ENCODE results near the gene ARSK. TPM values are rescaled to one million over a fixed set of nuclear protein-coding genes. Genes with fewer than 3 reads are reported as not detected.
A peak's percentile ranks its signal among the peaks of the same experiment; 100 is the strongest.
"Not testable (repeated sequence)": the region's sequence is repeated elsewhere in the genome, so short reads cannot be mapped to it uniquely, and the experiment has no call there.

ARSK gene
- total RNA-seq, 1 donor from 2014 or later: 4.6 TPM

DNA sequence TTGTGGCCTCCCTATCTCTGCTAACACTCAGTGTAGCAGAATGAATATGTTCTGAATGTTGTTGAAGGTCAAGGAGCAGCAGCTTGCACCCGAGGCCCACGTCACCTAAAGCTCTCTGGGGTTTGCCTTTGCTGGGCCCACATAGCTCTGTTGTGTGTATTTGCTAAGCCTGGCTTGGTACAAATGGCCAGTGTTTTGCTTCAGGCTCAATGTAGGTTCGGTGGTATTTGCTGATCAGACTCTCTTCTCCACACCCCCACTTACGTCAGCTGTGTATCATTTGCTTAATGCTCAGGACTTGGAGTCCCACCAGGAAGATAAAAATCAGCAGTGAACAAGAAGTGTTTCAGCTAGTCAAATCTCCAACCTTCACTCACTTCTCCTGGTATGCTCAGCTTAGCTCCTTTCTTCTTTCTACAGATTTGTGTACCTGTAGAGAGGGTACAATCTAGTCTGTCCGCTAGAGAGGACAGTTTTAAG is 86.9 kb downstream of the ARSK start:
- intact Hi-C loops (cut with micrococcal nuclease): loop anchor here (10.0 kb wide), 2 partner anchors 123 to 693 kb away; no protein-coding TSS in a partner anchor
- DNase-seq: no peak

DNA sequence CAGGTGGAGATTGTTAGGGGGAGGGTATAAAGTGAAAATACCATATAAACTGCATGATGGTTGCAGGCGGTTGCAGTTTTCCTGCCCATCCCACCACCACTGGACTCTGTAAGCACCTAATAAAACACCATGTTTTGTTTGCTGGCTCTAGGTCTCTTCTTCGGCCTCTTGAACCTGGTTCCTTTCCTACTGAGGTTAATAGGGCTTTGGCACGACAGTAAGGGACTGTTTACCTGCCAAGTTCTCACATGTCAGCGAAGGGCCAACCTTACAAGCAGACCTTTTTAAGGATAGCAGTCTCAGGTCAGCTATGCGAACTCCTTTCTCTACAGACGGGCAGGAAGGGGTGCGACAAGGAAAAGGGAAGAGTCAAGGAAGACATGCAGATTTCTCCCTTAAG is 88.3 kb downstream of the ARSK start:
- no peak for ATAC-seq
- DNase-seq: no peak
- intact Hi-C loops (cut with micrococcal nuclease): loop anchor here (10.0 kb wide), 2 partner anchors 122 to 692 kb away; no protein-coding TSS in a partner anchor

More for the DNA sequence above, 86.9 kb downstream of the ARSK start:
- ATAC-seq: no peak

DNA sequence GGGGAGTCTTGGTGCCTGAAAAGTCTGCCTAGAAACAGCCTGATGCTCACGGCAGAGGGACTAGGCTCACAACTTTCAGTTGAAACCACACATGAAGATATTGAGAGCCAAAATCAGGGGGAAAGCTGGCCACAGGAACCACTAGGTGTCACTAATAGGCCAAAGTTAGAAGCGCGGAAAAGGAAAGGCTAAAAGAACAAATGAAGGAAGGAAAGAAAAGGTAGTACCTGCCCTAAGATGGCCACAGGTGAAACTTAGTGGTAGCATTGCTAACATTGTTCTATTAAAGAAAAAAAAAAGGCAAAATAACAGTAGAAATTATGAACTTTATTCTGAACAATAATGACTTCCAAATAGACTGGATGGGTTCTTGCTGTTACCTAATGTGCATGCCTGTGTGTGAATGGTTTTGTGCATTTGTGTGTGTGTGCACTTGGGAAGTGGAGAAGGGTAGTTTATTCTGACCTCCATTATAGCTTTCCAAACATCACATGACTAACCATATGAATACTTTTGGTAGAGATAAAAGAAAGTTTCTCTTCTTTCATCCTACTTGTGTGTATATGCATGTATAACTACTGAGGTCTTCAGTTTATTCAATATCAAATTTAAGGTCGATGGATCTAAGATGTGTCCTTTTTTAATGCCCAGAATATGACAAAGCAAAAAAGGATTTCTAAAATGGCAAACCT is 89.6 kb downstream of the ARSK start:
- intact Hi-C loops (cut with micrococcal nuclease): loop anchor here (5.0 to 10.0 kb wide), 3 partner anchors 88 to 690 kb away; partner anchors contain the start of gene RHOBTB3
- peak; percentile 29 for DNase-seq
- ATAC-seq: peak; percentile 6

DNA sequence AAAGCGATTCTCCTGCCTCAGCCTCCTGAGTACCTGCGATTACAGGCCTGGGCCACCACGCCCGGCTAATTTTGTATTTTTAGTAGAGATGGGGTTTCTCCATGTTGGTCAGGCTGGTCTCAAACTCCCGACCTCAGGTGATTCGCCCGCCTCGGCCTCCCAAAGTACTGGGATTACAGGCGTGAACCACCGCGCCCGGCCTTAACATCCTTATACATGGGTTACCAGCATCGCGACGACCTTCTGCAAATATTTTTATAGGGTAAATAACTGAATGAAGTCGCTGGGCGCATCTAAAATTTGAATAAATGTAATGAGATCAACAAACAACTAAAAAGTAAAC is 91.3 kb downstream of the ARSK start:
- DNase-seq, ATAC-seq: not testable (repeated sequence)
- intact Hi-C loops (cut with micrococcal nuclease): loop anchor here (5.0 to 10.0 kb wide), 3 partner anchors 86 to 689 kb away; partner anchors contain the start of gene RHOBTB3

DNA sequence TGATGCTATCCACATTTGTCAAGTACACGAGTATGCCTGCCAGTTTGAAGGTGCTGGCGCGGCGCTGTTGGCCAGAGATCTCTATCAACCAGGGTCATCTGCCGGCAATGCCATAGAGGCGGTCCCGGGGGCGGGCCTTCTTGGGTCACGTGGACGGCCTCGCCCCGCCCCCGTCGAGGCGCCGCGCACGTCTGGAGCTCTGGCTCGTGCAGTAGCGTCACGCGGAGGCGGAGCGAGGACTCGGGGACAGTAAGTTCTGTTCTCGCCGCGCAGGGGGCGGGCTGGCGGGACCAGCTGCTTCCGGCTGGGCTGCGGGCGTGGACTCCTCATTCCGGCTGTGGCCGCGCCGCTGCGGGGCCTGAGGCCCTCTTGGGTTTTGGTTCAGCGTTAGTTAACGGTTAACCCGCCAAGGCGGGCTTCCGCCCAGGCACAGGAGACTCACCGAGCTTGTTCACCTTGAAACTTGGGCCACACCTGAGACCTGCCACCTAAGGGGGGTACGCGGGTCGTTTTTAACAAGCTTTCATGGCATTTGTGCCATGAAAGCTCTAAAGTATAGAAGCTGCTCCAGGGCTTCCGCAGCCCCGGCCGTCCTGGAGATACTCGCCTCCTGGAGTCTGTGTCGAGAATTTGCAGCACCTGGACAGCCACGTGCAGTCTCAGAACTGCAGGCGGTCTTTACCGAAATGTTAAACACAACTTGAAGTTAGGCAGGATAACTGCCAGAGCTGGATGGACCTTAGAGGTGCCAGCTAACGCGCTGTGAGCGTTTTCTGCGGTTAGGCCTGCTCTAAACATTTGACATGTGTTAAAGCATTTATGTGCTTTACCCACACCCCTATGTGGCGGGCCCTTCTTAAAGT is 91.9 kb downstream of the ARSK start, which contains the start of gene RFESD:
RFESD (plus strand) TSS at position 209 of the 863 bp plus-strand sequence. CDS start 5,495 bp downstream, outside the sequence.
- DNase-seq (peak; percentile 100), ATAC-seq (peak; percentile 99)
- intact Hi-C loops (cut with micrococcal nuclease): loop anchor here (5.0 to 10.0 kb wide), 3 partner anchors 86 to 688 kb away; partner anchors contain the start of gene RHOBTB3

DNA sequence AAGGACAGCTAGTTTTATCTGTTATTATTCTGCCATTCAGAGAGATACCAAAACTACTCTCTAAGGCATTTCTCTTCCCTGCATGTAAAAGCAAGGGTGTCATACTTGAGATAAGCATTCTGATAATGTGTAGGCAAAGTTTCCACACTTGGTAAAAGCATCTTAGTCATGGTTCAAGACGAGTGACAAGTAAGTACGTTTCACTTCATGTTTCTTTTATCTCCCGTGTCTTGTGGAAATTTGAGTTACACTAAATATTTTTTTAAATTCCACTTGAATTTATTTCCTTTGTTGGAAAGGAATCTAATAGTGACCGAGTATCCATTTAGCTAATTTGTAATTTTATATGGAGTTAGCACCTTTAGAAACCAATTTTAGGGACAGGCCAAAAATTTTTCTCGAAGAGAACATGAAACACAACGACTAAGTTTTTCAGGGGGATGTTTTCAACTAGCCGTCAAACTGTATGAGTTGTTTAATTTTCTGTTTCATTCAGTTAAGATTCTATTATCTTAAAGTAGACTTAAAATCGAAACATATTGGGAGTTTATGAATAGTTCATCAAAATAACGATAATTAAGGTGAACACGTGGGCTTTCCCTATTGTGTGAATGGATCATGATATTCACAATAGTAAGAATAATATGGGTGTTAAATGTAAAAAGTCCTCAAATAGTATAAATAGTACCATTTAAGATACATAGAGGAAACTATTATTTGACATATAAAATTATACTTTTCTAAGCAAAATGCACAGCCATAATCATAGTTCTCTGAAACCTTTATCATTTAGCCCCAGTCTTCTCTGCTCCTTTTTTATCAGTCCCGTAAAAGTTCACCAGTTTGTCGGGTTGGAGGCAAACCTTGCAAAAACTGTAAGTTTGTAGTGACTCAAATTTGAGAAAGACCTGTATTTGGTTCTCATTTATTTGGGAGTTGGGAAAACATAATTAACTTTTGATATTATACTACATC is 93.3 kb downstream of the ARSK start:
- intact Hi-C loops (cut with micrococcal nuclease): loop anchor here (5.0 to 10.0 kb wide), 3 partner anchors 84 to 687 kb away; partner anchors contain the start of gene RHOBTB3
- DNase-seq: no peak
- no peak for ATAC-seq

DNA sequence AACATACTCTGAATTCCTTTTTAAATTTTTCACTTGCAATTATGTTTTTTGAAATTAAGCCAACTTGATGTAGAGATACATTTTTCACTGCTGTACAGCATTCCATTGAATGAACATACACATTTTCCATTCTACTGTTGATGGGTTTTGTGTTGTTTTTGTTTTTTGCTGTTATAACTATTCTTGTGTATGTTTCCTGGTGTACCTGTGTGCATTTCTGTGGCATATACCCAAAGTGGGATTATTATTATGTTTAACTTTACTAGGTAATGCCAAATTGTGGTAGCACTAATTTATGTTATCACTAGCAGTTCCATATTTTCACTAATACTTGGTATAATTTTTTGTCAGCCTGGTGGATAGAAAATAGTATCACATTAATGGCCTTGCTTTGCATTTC is 94.4 kb downstream of the ARSK start:
- intact Hi-C loops (cut with micrococcal nuclease): loop anchor here (5.0 to 10.0 kb wide), 3 partner anchors 83 to 686 kb away; partner anchors contain the start of gene RHOBTB3
- DNase-seq (no peak), ATAC-seq (no peak)

DNA sequence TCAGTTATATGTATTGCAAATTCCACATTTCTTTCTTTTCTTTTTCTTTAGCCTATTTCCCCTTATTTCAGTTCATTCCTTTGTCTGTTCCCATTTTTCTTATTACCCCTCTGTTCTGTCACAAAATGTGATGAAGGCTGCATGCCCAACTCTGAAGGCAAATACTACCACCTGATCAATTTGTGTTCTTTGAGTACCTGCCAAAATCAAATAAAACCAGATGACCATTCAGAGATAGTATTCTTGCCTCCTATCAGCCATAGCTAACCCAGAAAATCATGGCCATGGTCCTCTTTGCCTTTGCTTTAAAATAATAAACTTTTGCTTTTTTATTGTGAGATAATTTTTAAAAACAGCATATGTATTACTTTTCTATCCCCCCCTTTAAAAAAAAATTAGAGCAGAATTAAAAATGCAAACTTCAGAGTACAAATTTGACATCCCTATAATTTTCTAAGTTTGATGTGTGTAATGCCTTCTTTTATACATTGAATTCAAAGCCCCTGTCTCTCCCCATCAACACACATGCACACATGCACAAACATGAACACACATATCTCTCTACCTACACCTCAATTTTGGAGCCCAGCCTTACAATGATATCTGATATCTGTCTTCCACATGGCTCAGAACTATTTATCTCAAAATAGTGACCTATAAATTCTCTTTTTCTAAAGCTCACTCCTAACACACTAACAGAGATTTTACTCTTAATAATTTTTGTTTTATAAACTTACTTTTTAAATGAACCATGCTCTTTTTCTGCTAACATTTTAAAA is 95.1 kb downstream of the ARSK start:
- no peak for ATAC-seq
- no peak for DNase-seq
- intact Hi-C loops (cut with micrococcal nuclease): loop anchor here (5.0 to 10.0 kb wide), 3 partner anchors 82 to 685 kb away; partner anchors contain the start of gene RHOBTB3

DNA sequence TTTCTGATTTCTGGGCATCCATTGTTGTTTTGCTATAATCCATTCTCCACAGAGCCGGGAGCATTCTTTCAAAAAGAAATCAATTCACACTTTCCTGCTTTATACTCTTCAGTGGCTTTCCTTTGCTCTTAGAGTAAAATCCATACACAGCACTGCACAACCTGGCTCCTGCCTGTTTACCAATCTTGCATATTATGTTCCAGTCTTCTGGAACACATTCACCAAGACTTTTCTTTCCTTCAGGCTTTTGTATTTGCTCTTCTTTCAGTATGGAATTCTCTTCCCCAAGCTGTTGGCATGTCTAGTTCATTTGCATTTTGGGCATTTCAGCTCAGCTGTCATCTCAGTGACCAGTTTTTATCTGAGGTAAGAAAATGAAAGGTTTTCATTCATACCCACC is 97.9 kb downstream of the ARSK start:
- ATAC-seq (no peak), DNase-seq (no peak)
- intact Hi-C loops (cut with micrococcal nuclease): no loop called here

DNA sequence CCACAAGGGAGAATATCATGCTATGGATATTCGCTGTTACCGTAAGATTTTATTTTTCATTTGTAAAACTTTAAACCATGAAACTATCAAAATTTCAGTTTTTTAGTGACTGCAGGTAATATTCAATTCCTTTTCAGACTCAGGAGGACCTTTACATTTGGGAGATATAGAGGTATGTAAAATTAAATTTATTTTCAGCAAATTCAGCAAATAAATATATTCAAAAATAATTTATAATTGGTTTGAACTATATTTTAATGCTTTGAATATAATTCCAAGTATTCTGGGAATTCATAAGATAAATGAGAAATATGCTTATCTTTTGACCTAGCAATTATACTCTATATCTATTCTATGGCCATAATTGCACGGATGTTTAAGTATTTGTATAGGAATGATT is 99.3 kb downstream of the ARSK start:
- DNase-seq (no peak), ATAC-seq (no peak)
- intact Hi-C loops (cut with micrococcal nuclease): no loop called here

Other genes starting within 250 kb of the ARSK start
- 2.9 TPM for gene FAM81B, start 163.7 kb upstream of the ARSK start, total RNA-seq
- gene SKIC3, start 124 bp upstream of the ARSK start, total RNA-seq: 68.3 TPM
- not detected for gene GPR150, start 65.0 kb downstream of the ARSK start, total RNA-seq
- 6.0 TPM for gene RFESD, start 91.7 kb downstream of the ARSK start, total RNA-seq
- not detected for gene SPATA9, start 127.9 kb downstream of the ARSK start, total RNA-seq
- gene RHOBTB3, start 176.2 kb downstream of the ARSK start, total RNA-seq: 90.0 TPM